ENCODE results near the gene PPP2R5D. TPM values are rescaled to one million over a fixed set of nuclear protein-coding genes. Genes with fewer than 3 reads are reported as not detected.
A peak's percentile ranks its signal among the peaks of the same experiment; 100 is the strongest.

Gene PPP2R5D
- total and polyA plus RNA-seq, 2 of the 4 experiments (the other 2 are of a cell fraction): 55.6 to 68.8 TPM

GRCh38 chr6:43052225-43052841, 68.0 kb downstream of the PPP2R5D start:
- H2AK5ac ChIP-seq (ENCODE audit: low read depth, low read length): peak overlapping the region; percentile 100
- ChIA-PET POLR2A (ENCODE audit: unreplicated experiment) (no interaction called here), CTCF (no interaction called here)
- H2AK9ac ChIP-seq (replicated peaks; ENCODE audit: low read depth, low read length, poor library complexity): peak overlapping the region; percentile 100
- DNase-seq: no peak
- peak overlapping the region; percentile 89; the same call in 1 of the 2 replicates for H3K56ac ChIP-seq (ENCODE audit: extremely low read depth, insufficient read depth, low read length)
- 89% methylated on average over 14 of the region's 19 CpGs; no CpG with 5 or more reads in 1 of the 2 experiments for WGBS, 2 experiments (ENCODE audit: extremely low coverage in 2 of 2, insufficient read length in 1 of 2)
- peak overlapping the region; percentile 87 for H2BK5ac ChIP-seq (ENCODE audit: low read depth, low read length, poor library complexity, severe bottlenecking)
- H3K27me3 ChIP-seq (ENCODE audit: control insufficient read depth, insufficient read depth, low read length): no peaks in the 10 kb centered on the region
- H3K4ac ChIP-seq (ENCODE audit: low read depth, low read length): peak overlapping the region; percentile 98
- peak overlapping the region; percentile 98; the same call in 1 of the 2 replicates for H3K23ac ChIP-seq (ENCODE audit: low read depth, low read length)
- H2AFZ ChIP-seq (replicated peaks; ENCODE audit: low read length, poor library complexity): peak overlapping the region; percentile 93
- H2BK20ac ChIP-seq (ENCODE audit: low read depth, low read length): no peak overlapping the region
- H3K9me3 ChIP-seq (ENCODE audit: control insufficient read depth, insufficient read depth, low read length): no peaks in the 10 kb centered on the region
- intact Hi-C loops (cut with micrococcal nuclease): loop anchor here (5.0 kb wide), 1 partner anchor 90 kb away; no protein-coding TSS in a partner anchor
- H4K8ac ChIP-seq (ENCODE audit: low read depth in 2 of 2, low read length in 2 of 2): peak overlapping the region; percentile 84 to 100
- H2BK15ac ChIP-seq (ENCODE audit: low read depth, low read length): peak overlapping the region; percentile 54; the same call in 1 of the 3 replicates
- peak overlapping the region; percentile 71; the same call in 1 of the 2 replicates for H2BK120ac ChIP-seq (ENCODE audit: low read depth, low read length)
- H3K18ac ChIP-seq (ENCODE audit: low read depth, low read length): no peak overlapping the region; the same call in 1 of the 2 replicates
- H3K4me1 ChIP-seq (ENCODE audit: control insufficient read depth, insufficient read depth, low read length): peaks cover 18% of the 10 kb centered on the region
- peaks cover 17 to 50% of the 10 kb centered on the region in 2 experiments; a peak in 3 of 4 replicates for H3K79me1 ChIP-seq (ENCODE audit: low read depth in 1 of 2, low read length in 2 of 2)
- H3K4me3 ChIP-seq (ENCODE audit: insufficient read depth, low read depth, low read length): peak overlapping the region; percentile 68
- no peaks in the 10 kb centered on the region for H4K20me1 ChIP-seq (ENCODE audit: insufficient read depth, low read length)
- H4K5ac ChIP-seq (ENCODE audit: low read depth, low read length): peak overlapping the region; percentile 99
- dilution Hi-C loops (cut with HindIII; ENCODE audit: low sequenced_read_pairs, unreplicated experiment): no loop called here
- peak overlapping the region; percentile 87 for H3K27ac ChIP-seq (ENCODE audit: insufficient read depth, low read length)
- peak overlapping the region; percentile 88 for H4K91ac ChIP-seq (ENCODE audit: insufficient read depth, low read depth, low read length)
- peak overlapping the region; percentile 99 for H3K4me2 ChIP-seq (ENCODE audit: low read depth, low read length)
- peak overlapping the region; percentile 98 for H3K14ac ChIP-seq (replicated peaks; ENCODE audit: low read depth, low read length)
- BruUV-seq (replicated peaks): TSS peak; percentile 46
- peaks cover 21% of the 10 kb centered on the region for H3K9me1 ChIP-seq (ENCODE audit: insufficient read depth, low read length)
- ATAC-seq (ENCODE audit: low read depth): no peak
- H3K36me3 ChIP-seq (ENCODE audit: control insufficient read depth, insufficient read depth, low read length): peaks cover 47% of the 10 kb centered on the region
- peak overlapping the region; percentile 95; the same call in 1 of the 2 replicates for H3K9ac ChIP-seq (ENCODE audit: low read depth, low read length)
- in situ Hi-C loops (cut with MboI; ENCODE audit: low sequenced_read_pairs): no loop called here
- TF ChIP-seq, protein P1, sequence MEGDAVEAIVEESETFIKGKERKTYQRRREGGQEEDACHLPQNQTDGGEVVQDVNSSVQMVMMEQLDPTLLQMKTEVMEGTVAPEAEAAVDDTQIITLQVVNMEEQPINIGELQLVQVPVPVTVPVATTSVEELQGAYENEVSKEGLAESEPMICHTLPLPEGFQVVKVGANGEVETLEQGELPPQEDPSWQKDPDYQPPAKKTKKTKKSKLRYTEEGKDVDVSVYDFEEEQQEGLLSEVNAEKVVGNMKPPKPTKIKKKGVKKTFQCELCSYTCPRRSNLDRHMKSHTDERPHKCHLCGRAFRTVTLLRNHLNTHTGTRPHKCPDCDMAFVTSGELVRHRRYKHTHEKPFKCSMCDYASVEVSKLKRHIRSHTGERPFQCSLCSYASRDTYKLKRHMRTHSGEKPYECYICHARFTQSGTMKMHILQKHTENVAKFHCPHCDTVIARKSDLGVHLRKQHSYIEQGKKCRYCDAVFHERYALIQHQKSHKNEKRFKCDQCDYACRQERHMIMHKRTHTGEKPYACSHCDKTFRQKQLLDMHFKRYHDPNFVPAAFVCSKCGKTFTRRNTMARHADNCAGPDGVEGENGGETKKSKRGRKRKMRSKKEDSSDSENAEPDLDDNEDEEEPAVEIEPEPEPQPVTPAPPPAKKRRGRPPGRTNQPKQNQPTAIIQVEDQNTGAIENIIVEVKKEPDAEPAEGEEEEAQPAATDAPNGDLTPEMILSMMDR (conservative IDR thresholded peaks at IDR 0.05; ENCODE audit: low read depth, low read length): no peak
- TF ChIP-seq BHLHE40 (IDR thresholded peaks at IDR 0.05; ENCODE audit: low read depth, low read length): no peak
- TF ChIP-seq FOS (IDR thresholded peaks at IDR 0.05; ENCODE audit: low read depth, low read length): no peak
- TF ChIP-seq, protein P2, sequence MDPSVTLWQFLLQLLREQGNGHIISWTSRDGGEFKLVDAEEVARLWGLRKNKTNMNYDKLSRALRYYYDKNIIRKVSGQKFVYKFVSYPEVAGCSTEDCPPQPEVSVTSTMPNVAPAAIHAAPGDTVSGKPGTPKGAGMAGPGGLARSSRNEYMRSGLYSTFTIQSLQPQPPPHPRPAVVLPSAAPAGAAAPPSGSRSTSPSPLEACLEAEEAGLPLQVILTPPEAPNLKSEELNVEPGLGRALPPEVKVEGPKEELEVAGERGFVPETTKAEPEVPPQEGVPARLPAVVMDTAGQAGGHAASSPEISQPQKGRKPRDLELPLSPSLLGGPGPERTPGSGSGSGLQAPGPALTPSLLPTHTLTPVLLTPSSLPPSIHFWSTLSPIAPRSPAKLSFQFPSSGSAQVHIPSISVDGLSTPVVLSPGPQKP (IDR thresholded peaks at IDR 0.05; ENCODE audit: borderline replicate concordance, low read depth, low read length): no peak
- TF ChIP-seq NFE2L2 (IDR thresholded peaks at IDR 0.05; ENCODE audit: low read depth, low read length): no peak
- TF ChIP-seq, protein P3, sequence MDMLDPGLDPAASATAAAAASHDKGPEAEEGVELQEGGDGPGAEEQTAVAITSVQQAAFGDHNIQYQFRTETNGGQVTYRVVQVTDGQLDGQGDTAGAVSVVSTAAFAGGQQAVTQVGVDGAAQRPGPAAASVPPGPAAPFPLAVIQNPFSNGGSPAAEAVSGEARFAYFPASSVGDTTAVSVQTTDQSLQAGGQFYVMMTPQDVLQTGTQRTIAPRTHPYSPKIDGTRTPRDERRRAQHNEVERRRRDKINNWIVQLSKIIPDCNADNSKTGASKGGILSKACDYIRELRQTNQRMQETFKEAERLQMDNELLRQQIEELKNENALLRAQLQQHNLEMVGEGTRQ (IDR thresholded peaks at IDR 0.05; ENCODE audit: low read depth, low read length): no peak
- no peak for TF ChIP-seq CHD1 (IDR thresholded peaks at IDR 0.05; ENCODE audit: low read depth, low read length)
- no peak for TF ChIP-seq RFX5 (IDR thresholded peaks at IDR 0.05; ENCODE audit: low read depth, low read length)
- no peak for TF ChIP-seq MAFK (IDR thresholded peaks at IDR 0.05; ENCODE audit: low read depth, low read length)
- TF ChIP-seq SMC3 (IDR thresholded peaks at IDR 0.05; ENCODE audit: low read depth, low read length): no peak
- no peak for TF ChIP-seq CEBPB (IDR thresholded peaks at IDR 0.05; ENCODE audit: low read depth, low read length)
- TF ChIP-seq RCOR1 (IDR thresholded peaks at IDR 0.05; ENCODE audit: insufficient replicate concordance, low read length): no peak
- no peak for TF ChIP-seq MXI1 (IDR thresholded peaks at IDR 0.05; ENCODE audit: borderline replicate concordance, low read depth, low read length)
- TF ChIP-seq RAD21 (IDR thresholded peaks at IDR 0.05; ENCODE audit: low read length): no peak
- TF ChIP-seq POLR2A (IDR thresholded peaks at IDR 0.05; ENCODE audit: low read depth, low read length): no peak

Data from IMR-90 (cell line).